ENCODE data around the gene PKD1. TPM values are rescaled to one million over a fixed set of nuclear protein-coding genes. Genes with fewer than 3 reads are reported as not detected.

The PKD1 gene
- total RNA-seq, 1 donor from 2014 or later: 138 TPM

- no peak for DNase-seq
Observed at GRCh38 chr16:2046893-2047329, 88.8 kb downstream of the PKD1 start.

GRCh38 chr16:2045965-2046892 lies 89.5 kb downstream of the PKD1 start:
- DNase-seq: no peak

GRCh38 chr16:2044541-2044940 lies 91.2 kb downstream of the PKD1 start:
- no peak for DNase-seq

GRCh38 chr16:2043667-2044451 lies 91.8 kb downstream of the PKD1 start:
- peak; percentile 78 for DNase-seq

- no peak for DNase-seq
Observed at GRCh38 chr16:2042986-2043666, 92.6 kb downstream of the PKD1 start.

GRCh38 chr16:2042171-2042985 lies 93.3 kb downstream of the PKD1 start:
- peak; percentile 43 for DNase-seq

GRCh38 chr16:2040787-2041522 lies 94.7 kb downstream of the PKD1 start:
- peak; percentile 80 for DNase-seq

GRCh38 chr16:2040041-2040786 lies 95.5 kb downstream of the PKD1 start:
- no peak for DNase-seq

GRCh38 chr16:2039274-2040031 lies 96.2 kb downstream of the PKD1 start:
- peak; percentile 96 for DNase-seq

Small RNAs within 50 kb of the gene (small RNA-seq; reads per million reads assigned to genes)
- gene MIR1225 (ENCODE audit: low replicate concordance): 0.18 reads per million, percentile 16 among the genes with 10 or more reads in this experiment
- gene MIR3180-5 (ENCODE audit: low replicate concordance): not detected
- gene MIR4516 (ENCODE audit: low replicate concordance): not detected
- gene RF00019 (ENCODE audit: low replicate concordance): not detected
- not detected for gene SNORD60 (ENCODE audit: low replicate concordance)

Other genes with a start within 250 kb of the PKD1 start
- 1.5 TPM for gene HS3ST6, start 217.5 kb downstream of the PKD1 start, total RNA-seq
- 9.2 TPM for gene MSRB1, start 192.7 kb downstream of the PKD1 start, total RNA-seq
- gene RPL3L, start 181.2 kb downstream of the PKD1 start, total RNA-seq: 150 TPM
- 155 TPM for gene NDUFB10, start 176.4 kb downstream of the PKD1 start, total RNA-seq
- gene RPS2, start 171.1 kb downstream of the PKD1 start, total RNA-seq: 1,524 TPM
- not detected for gene RNF151, start 169.0 kb downstream of the PKD1 start, total RNA-seq
- 21.7 TPM for gene TBL3, start 163.8 kb downstream of the PKD1 start, total RNA-seq
- 2.5 TPM for gene NOXO1, start 154.4 kb downstream of the PKD1 start, total RNA-seq
- 10.2 TPM for gene GFER, start 151.7 kb downstream of the PKD1 start, total RNA-seq
- gene SYNGR3, start 145.9 kb downstream of the PKD1 start, total RNA-seq: 4.7 TPM
- gene ZNF598, start 126.1 kb downstream of the PKD1 start, total RNA-seq: 15.2 TPM
- gene NPW, start 116.1 kb downstream of the PKD1 start, total RNA-seq: 0.82 TPM
- gene NHERF2, start 109.0 kb downstream of the PKD1 start, total RNA-seq: 45.7 TPM
- 28.7 TPM for gene NTHL1, start 88.1 kb downstream of the PKD1 start, total RNA-seq
- 57.2 TPM for gene TSC2, start 87.9 kb downstream of the PKD1 start, total RNA-seq
- not detected for gene RAB26, start 12.7 kb upstream of the PKD1 start, total RNA-seq
- 27.4 TPM for gene TRAF7, start 19.9 kb upstream of the PKD1 start, total RNA-seq
- gene CASKIN1, start 60.7 kb upstream of the PKD1 start, total RNA-seq: 1.0 TPM
- gene MLST8, start 69.6 kb upstream of the PKD1 start, total RNA-seq: 27.0 TPM
- gene BRICD5, start 75.0 kb upstream of the PKD1 start, total RNA-seq: 1.9 TPM
- gene PGP, start 78.9 kb upstream of the PKD1 start, total RNA-seq: 18.2 TPM
- 23.7 TPM for gene E4F1, start 87.7 kb upstream of the PKD1 start, total RNA-seq
- gene DNASE1L2, start 100.5 kb upstream of the PKD1 start, total RNA-seq: 1.3 TPM
- gene ECI1, start 115.7 kb upstream of the PKD1 start, total RNA-seq: 83.7 TPM
- 90.2 TPM for gene RNPS1, start 132.2 kb upstream of the PKD1 start, total RNA-seq
- gene ABCA3, start 204.8 kb upstream of the PKD1 start, total RNA-seq: 8.7 TPM

Data from tongue (tissue), 3 donors.